Stimulated activated CD4-positive, alpha-beta T cell treated with anti-CD3 and anti-CD28 coated beads, Interleukin-12 subunit alpha, Interleukin-12 subunit beta, amount 100 ng/mL, for 48 hours (primary cell): Measurements from ENCODE around the gene RBMS2.

ENCODE experiments used
- DNase-seq, 3 donors: peaks; one replicate each; pipeline ENCODE4 v3.0.0-alpha.2; 2020; ENCODE audit warnings: low read depth in 2 of 3, low spot score in 1 of 3

The RBMS2 gene

DNA sequence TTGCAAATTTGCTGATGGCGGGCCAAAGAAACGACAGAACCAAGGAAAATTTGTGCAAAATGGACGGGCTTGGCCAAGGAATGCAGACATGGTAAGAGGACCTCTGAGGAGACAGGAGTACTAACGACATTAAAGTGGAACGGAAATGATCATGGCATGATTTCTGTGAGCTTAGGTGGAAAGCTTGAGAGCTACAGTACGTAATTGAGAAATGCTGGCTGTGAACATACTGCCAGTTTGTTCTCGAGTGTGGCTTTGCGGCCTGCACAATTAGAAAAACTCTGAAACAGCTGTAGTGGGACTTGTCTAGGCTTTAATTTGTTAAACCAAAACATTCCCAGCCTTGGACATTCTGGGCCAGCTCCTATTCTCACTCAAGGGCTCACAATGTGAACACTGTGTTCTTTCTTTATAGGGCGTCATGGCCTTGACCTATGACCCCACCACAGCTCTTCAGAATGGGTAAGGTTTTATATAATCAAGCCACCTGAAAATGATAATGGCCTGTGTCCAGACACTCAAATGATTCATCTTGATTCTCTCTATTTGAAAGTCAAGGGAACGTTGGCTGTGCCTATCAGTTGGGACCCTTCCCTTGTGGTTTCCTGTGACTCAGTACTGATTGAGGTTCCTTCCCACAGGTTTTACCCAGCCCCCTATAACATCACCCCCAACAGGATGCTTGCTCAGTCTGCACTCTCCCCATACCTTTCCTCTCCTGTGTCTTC lies 60.0 kb downstream of the RBMS2 start:
- no peak for DNase-seq

GRCh38 chr12:56585098-56585497 lies 63.5 kb downstream of the RBMS2 start:
- no peak for DNase-seq

DNA sequence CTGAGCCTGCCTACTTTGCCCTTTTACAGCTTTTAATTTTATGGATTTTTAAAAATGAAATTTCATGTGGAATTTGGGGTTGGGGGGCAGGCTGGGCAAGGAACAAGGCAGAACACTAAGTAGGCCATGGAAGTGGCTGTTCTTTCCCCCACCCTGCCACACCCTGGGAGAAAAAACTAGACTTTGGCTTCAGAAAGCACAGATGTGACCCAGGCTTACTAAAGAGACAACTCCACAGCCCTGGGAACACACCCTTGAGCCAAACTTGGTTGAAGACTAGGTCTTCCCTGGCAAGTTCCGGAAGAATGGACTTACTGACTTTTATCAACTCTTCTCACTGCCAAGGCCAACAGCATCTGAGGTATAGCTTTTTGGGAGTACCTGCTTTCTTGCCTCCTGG lies 68.2 kb downstream of the RBMS2 start:
- no peak for DNase-seq

GRCh38 chr12:56590237-56590830 lies 68.7 kb downstream of the RBMS2 start:
- DNase-seq: no peak

DNA sequence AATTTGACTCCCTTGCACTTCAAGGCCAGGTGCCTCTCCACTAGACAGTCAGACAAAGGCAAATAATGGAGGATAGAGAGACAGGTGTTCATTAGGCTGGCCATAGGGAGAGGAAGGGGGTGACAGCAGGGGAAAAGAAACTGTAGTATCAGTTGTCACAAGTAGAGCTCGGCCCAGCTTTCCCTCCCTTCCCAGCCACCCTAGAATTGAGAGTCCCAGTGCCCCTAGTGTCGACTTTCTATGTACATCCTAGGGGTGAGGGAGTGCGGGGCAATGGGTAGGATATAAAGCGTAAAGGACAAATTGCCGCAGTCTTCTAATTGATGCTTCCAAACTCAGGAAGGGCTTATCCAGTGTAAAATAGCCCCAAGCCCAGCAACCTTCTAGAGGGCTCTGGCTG lies 69.5 kb downstream of the RBMS2 start:
- no peak for DNase-seq

GRCh38 chr12:56591961-56592360 lies 70.3 kb downstream of the RBMS2 start:
- DNase-seq: no peak

DNA sequence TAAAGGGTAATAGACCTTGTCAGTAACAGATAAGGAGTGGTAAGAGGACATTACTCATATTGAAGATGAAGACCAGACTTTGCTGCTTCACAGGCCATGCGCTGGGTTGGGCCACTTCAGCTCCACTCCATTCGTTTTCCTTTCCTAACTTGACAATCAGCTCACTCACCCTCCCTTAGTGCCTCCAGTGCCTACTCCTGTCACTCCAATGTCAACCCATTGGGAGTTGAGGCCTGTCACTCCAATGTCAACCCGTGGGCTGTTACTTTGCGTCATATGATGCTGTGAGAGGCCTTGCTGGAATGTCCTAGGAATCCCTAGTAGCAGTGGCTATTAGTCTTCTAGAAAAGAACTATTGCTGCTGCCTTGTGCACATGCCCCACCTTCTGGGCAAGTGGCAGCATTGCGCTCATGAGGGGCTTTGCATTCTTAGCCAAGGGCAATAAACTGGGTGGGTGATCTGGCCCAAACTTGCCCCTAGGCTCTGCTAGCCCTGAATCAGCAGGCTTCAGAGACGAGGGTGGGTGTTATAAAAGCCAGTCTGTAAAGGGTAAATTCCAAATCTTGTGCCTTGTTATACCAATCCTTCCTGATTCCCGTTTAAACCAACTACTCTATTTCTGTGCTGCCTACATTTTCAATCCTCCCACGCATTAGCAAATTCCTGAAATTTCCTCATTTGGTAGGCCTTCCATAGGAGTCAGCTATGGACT lies 72.4 kb downstream of the RBMS2 start:
- peak; percentile 26 to 57 (median 36) for DNase-seq

- DNase-seq: no peak
Measured at GRCh38 chr12:56596815-56597214, 75.2 kb downstream of the RBMS2 start.

- no peak for DNase-seq
Measured at GRCh38 chr12:56599041-56599440, 77.4 kb downstream of the RBMS2 start.

DNA sequence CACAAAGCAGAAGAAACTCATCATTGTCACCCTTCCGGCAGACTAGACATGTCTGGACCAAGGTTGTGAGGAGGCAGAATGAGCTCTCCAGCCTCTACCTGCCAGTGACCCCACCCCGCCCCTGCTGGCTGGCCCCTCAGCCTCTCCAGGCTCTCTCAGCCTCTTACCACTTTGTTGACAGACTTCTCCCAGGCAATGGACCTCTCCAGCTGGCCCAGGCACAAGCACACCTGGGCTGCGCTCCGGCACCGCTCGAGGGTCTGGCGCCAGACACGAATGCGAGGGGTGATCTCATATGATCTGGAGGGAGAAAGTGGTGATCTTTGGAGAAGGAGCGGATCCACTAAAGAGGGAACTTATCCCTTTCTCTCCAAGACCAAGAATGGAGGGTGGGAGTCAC lies 78.2 kb downstream of the RBMS2 start:
- DNase-seq: no peak

GRCh38 chr12:56600753-56601152 lies 79.1 kb downstream of the RBMS2 start:
- DNase-seq: no peak

GRCh38 chr12:56601503-56601902 lies 79.9 kb downstream of the RBMS2 start:
- DNase-seq: no peak

- DNase-seq: no peak
Measured at GRCh38 chr12:56602239-56602638, 80.6 kb downstream of the RBMS2 start.

GRCh38 chr12:56604355-56604754 lies 82.7 kb downstream of the RBMS2 start:
- no peak for DNase-seq

DNA sequence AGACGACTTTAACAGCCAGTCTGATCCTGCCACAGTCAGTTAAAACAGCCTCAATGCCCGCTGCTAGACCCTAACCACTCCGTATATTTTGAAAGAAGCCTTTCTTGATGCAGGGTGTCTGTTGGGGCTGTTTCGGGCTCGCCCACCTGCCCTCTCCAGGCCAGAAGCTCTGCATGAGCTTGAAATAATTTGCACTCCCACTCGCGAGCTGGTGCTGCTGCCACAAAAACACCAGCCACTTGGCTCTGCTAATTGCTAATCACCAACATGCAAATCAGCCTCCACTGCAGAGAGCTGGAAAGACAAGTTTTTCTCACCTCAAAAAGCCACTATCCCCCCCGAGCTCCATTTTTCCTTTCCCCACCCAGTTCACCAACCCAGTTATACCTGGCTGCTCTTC lies 93.0 kb downstream of the RBMS2 start:
- DNase-seq: no peak

DNA sequence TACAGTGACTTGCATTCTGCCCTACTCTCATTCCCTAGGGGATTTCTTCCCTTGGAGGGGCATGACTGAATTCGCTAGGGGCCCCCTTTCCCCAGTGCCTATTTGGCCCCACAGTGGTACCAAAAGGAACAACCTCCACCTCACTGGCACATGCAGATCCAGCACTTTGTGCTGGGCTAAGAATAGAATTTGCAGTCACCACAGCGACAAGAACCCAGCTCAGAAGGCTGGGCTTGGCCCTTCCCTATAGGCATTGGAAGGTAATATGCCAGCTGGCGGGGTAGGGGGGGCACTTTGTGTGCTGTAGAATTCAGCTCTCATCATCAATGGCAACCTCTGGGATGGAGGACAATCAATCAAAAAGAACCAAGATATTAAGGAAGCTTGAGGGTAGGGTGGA lies 94.6 kb downstream of the RBMS2 start:
- DNase-seq: no peak

DNA sequence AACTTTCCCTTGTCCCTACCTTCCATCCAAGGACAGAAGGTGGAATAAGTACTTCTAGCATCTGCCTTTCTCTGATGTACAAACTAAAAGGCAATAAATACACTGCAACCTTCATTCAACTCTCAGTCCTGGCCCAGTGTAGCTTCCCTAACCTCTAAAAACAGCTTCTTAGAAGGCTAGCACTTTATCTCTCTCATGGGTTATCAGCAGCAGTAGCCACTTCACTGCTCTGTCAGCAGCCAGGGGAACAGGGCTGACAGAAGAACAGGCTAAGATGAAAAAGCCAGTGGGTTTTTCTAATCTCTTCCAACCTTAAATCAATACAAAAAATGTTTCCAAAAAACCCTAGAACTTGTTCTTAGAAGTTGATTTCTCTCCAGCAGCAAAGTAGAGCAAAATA lies 95.3 kb downstream of the RBMS2 start:
- no peak for DNase-seq

DNA sequence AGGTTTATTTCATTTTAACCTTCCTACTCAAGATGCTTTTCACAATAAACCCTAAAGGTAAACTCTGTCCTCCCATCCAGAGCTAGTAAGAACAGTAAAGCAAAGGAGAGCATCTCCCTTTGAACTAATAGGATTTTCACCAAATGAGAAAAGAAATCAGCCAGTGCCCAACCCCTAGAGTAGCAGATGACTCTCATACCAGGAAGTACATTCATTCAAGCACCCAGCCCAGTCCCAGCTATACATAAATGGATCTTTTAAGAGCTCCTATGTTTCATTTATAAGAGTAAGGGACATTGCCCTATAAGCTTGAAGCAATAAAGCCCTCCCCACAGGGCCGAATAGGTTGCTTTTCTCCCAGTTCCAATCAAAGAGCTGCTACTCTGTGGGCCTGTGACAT lies 100.9 kb downstream of the RBMS2 start:
- no peak for DNase-seq

DNA sequence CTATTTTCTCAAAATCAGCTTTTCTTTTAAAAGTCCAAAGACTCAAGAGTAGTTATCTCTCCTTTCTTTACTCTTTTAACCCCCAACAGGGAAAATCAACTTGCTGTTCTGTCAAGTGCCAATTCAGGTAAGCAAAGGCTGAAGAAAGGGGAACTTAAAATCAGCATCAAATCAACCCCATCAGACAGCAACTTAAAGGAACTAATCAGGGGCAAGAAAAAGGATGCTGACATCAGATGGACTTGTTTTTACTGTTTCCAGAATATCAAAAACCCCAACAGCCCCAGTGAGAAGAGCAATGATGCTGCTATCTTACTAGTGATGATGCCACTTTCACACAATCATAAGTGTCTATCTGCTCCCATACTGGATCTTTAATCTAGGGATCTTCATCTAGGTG lies 105.1 kb downstream of the RBMS2 start:
- DNase-seq: no peak

GRCh38 chr12:56628671-56629458 lies 107.2 kb downstream of the RBMS2 start:
- DNase-seq: peak in 1 of 3 donors; percentile 58

- DNase-seq: peak in 1 of 3 donors; percentile 34
Measured at GRCh38 chr12:56629459-56630179, 108.0 kb downstream of the RBMS2 start.
